ENCODE data around the gene CCDC73. TPM values are rescaled to one million over a fixed set of nuclear protein-coding genes. Genes with fewer than 3 reads are reported as not detected.

CCDC73 gene
- total RNA-seq, 1 experiment from 2014 or later = 0.04 TPM

DNA sequence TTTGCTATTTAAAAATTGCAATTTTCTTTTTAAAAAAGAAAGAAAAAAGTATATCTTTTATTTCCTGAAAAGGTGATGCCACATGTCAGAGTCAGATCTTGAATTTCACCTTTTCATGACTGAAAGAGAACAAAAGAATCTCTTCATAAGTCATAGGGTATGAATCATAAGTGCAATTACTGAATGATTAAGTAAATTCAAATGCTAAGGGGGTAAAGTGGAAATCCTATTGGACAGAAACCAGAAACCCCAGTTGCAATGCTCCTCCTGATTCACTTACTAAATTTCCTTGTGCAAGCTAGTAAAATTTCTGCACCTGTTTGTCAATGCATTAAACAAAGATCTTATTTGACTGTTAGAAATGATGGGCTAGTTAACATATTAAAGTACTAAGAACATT lies 27.1 kb upstream of the CCDC73 start:
- H3K18ac ChIP-seq (ENCODE audit: insufficient read length, low read depth, low read length) = no peak overlapping the region
- H3K4ac ChIP-seq (ENCODE audit: low read depth, low read length) = no peak overlapping the region
- H3K4me1 ChIP-seq (ENCODE audit: insufficient read depth, low read length) = no peaks in the 10 kb centered on the region
- Mint-ChIP-seq H3K4me1 (no peaks in the 10 kb centered on the region), H3K4me3 (no peak overlapping the region), H3K36me3 (ENCODE audit: insufficient read depth in 1 of 3, low read depth in 3 of 3) (no peaks in the 10 kb centered on the region), H3K27ac (no peak overlapping the region), H3K9me3 (no peaks in the 10 kb centered on the region), H3K27me3 (ENCODE audit: low read depth) (no peaks in the 10 kb centered on the region; the same call in 1 of the 2 replicates)
- H3K9me3 ChIP-seq (ENCODE audit: control insufficient read depth, low read depth, low read length) = no peaks in the 10 kb centered on the region
- H2AK5ac ChIP-seq (ENCODE audit: insufficient read length, low read length) = no peak overlapping the region
- H3K56ac ChIP-seq (ENCODE audit: insufficient read length, low read depth, low read length) = no peak overlapping the region
- H2BK15ac ChIP-seq (ENCODE audit: low read depth, low read length) = no peak overlapping the region
- no peak overlapping the region for H3K23ac ChIP-seq (ENCODE audit: insufficient read length, low read depth, low read length)
- no peak overlapping the region for H4K91ac ChIP-seq (ENCODE audit: insufficient read length, low read depth, low read length)
- no peak overlapping the region for H2BK120ac ChIP-seq (ENCODE audit: low read depth, low read length, poor library complexity, severe bottlenecking)
- H2BK12ac ChIP-seq (ENCODE audit: insufficient read length, low read depth, low read length) = no peak overlapping the region
- TF ChIP-seq, protein P1, sequence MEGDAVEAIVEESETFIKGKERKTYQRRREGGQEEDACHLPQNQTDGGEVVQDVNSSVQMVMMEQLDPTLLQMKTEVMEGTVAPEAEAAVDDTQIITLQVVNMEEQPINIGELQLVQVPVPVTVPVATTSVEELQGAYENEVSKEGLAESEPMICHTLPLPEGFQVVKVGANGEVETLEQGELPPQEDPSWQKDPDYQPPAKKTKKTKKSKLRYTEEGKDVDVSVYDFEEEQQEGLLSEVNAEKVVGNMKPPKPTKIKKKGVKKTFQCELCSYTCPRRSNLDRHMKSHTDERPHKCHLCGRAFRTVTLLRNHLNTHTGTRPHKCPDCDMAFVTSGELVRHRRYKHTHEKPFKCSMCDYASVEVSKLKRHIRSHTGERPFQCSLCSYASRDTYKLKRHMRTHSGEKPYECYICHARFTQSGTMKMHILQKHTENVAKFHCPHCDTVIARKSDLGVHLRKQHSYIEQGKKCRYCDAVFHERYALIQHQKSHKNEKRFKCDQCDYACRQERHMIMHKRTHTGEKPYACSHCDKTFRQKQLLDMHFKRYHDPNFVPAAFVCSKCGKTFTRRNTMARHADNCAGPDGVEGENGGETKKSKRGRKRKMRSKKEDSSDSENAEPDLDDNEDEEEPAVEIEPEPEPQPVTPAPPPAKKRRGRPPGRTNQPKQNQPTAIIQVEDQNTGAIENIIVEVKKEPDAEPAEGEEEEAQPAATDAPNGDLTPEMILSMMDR (conservative IDR thresholded peaks at IDR 0.05) = no peak
- no peak overlapping the region for H3K4me2 ChIP-seq (ENCODE audit: insufficient read depth, insufficient read length, low read length)
- H3K9ac ChIP-seq (ENCODE audit: extremely low read depth, insufficient read length, low read length) = no peak overlapping the region
- H4K20me1 ChIP-seq (ENCODE audit: control insufficient read depth, insufficient read depth, insufficient read length) = no peaks in the 10 kb centered on the region
- DNase-seq = no peak
- H3K79me2 ChIP-seq (ENCODE audit: insufficient read depth, low read length) = no peaks in the 10 kb centered on the region
- no peak overlapping the region for H4K8ac ChIP-seq (replicated peaks; ENCODE audit: insufficient read length, low read depth, low read length)
- no peak overlapping the region for H3K14ac ChIP-seq (ENCODE audit: insufficient read depth, low read length)
- H3T11ph ChIP-seq (ENCODE audit: low read length) = no peak overlapping the region
- no peaks in the 10 kb centered on the region for H3K27me3 ChIP-seq (ENCODE audit: insufficient read depth, low read length)
- no peaks in the 10 kb centered on the region for H3K79me1 ChIP-seq (ENCODE audit: insufficient read depth, low read depth, low read length, poor library complexity, severe bottlenecking)
- no peaks in the 10 kb centered on the region for H3K23me2 ChIP-seq (ENCODE audit: insufficient read length, low read depth, low read length, poor library complexity, severe bottlenecking)
- no peak overlapping the region for H2BK20ac ChIP-seq (ENCODE audit: low read depth, low read length, poor library complexity, severe bottlenecking)
- no peak overlapping the region for H2BK5ac ChIP-seq (ENCODE audit: insufficient read length, low read length)
- no peak overlapping the region for H4K5ac ChIP-seq (ENCODE audit: insufficient read length, low read depth, low read length)
- H3K27ac ChIP-seq (ENCODE audit: insufficient read length, low read depth, low read length) = no peak overlapping the region
- no peak overlapping the region for H2AFZ ChIP-seq (ENCODE audit: low read length)
